Fibroblast of lung (primary cell): ENCODE data around the gene NAP1L4. TPM values are rescaled to one million over a fixed set of nuclear protein-coding genes. Genes with fewer than 3 reads are reported as not detected.

Experiments
- DNase-seq, 2 donors: peaks; one replicate each; pipeline versions ENCODE4 v3.0.0 to v3.0.0-alpha.2; 2010; ENCODE audit warnings: low read depth in 2 of 2
- H2AFZ ChIP-seq: 2 replicates; pipeline ENCODE4 v1.5.1; 2012; ENCODE audit warnings: low read length, control low read depth, inconsistent platforms
- H3K27ac ChIP-seq: 2 replicates; pipeline ENCODE4 v1.5.1; 2011; ENCODE audit warnings: low read length, control low read depth; ENCODE audit not compliant: insufficient read depth
- H3K27me3 ChIP-seq: 2 replicates; pipeline ENCODE4 v1.5.1; 2011; ENCODE audit warnings: mild to moderate bottlenecking, low read length; ENCODE audit not compliant: control insufficient read depth, insufficient read depth
- H3K36me3 ChIP-seq: 2 replicates; pipeline ENCODE4 v1.5.1; 2011; ENCODE audit warnings: low read length; ENCODE audit not compliant: control insufficient read depth, insufficient read depth
- H3K4me1 ChIP-seq: 2 replicates; pipeline ENCODE4 v1.5.1; 2011; ENCODE audit warnings: low read length; ENCODE audit not compliant: control insufficient read depth, insufficient read depth; ENCODE audit errors: extremely low read depth
- H3K4me2 ChIP-seq: 2 replicates; pipeline ENCODE4 v1.5.1; 2011; ENCODE audit warnings: low read length, control low read depth; ENCODE audit not compliant: insufficient read depth; ENCODE audit errors: extremely low read depth
- H3K4me3 ChIP-seq, 4 experiments: fragments of 200-600 bp in 1 of 4; sonication (generic) in 1 of 4; replicated peaks in 1 of 4; 2 replicates each; pipeline ENCODE4 v1.5.1; 2011 to 2016; ENCODE audit warnings: low read length in 4 of 4, low read depth in 3 of 4, mild to moderate bottlenecking in 3 of 4, control low read depth in 2 of 4, inconsistent platforms in 1 of 4, mixed read lengths in 1 of 4; ENCODE audit not compliant: insufficient read depth in 1 of 4; ENCODE audit errors: control extremely low read depth in 1 of 4
- H3K79me2 ChIP-seq: 2 replicates; pipeline ENCODE4 v1.5.1; 2012; ENCODE audit warnings: mild to moderate bottlenecking, low read length, inconsistent platforms; ENCODE audit not compliant: control insufficient read depth, insufficient read depth
- H3K9ac ChIP-seq: 2 replicates; pipeline ENCODE4 v1.5.1; 2011; ENCODE audit warnings: mild to moderate bottlenecking, low read length, control low read depth; ENCODE audit not compliant: insufficient read depth
- H3K9me3 ChIP-seq: 2 replicates; pipeline ENCODE4 v1.5.1; 2012; ENCODE audit warnings: low read depth, low read length; ENCODE audit not compliant: control insufficient read depth, insufficient read depth
- H4K20me1 ChIP-seq: 2 replicates; pipeline ENCODE4 v1.5.1; 2011; ENCODE audit warnings: low read length; ENCODE audit not compliant: control insufficient read depth, insufficient read depth; ENCODE audit errors: extremely low read depth
- CTCF ChIP-seq, 2 donors: IDR thresholded peaks in 1 of 2; conservative IDR thresholded peaks in 1 of 2; 1 replicate in 1 of 2; 2 replicates in 1 of 2; pipeline ENCODE4 v1.5.1; 2011 to 2012; ENCODE audit warnings: low read length in 2 of 2, control low read depth in 1 of 2, inconsistent platforms in 1 of 2, low read depth in 1 of 2, mild to moderate bottlenecking in 1 of 2
- EZH2 ChIP-seq: IDR thresholded peaks from 2 replicates; pipeline ENCODE4 v1.5.1; 2012; ENCODE audit warnings: low read length, control low read depth, mild to moderate bottlenecking; ENCODE audit errors: missing control alignments
- polyA plus RNA-seq, 2 donors: library from polyadenylated mRNA; depleted of rRNA in 1 of 2; stranded (reverse) in 1 of 2; unstranded in 1 of 2; fragments of >200 nt; gene quantifications; 2 replicates each; pipeline ENCODE4 v1.2.1, GENCODE V29; 2011 to 2012; ENCODE audit warnings: missing spikeins in 1 of 2
- total RNA-seq: library from RNA; depleted of rRNA; stranded (reverse); fragments of >200 nt; gene quantifications from 2 replicates; pipeline ENCODE4 v1.2.1, GENCODE V29; 2014

Gene NAP1L4
- total and polyA plus RNA-seq, 2 donors (not counting 1 experiment from before 2014, with no cell fraction given): 79.5 to 113 TPM

- H3K4me3 ChIP-seq: peak within 1 kb of the TSS; percentile 79 to 93 (median 85)
- H3K79me2 ChIP-seq: peaks cover 26% of the 10 kb centered on the region
- peak; percentile 77 to 87 for DNase-seq
- H3K36me3 ChIP-seq: no peaks in the 10 kb centered on the region
- H3K27me3 ChIP-seq: no peaks in the 10 kb centered on the region
- H3K4me2 ChIP-seq: peak within 1 kb of the TSS; percentile 84
- no peaks in the 10 kb centered on the region for H4K20me1 ChIP-seq
- peaks cover 12% of the 10 kb centered on the region for H3K4me1 ChIP-seq
- peak within 1 kb of the TSS; percentile 94 for H3K27ac ChIP-seq
- peak within 1 kb of the TSS; percentile 13 for H2AFZ ChIP-seq
- peak within 1 kb of the TSS; percentile 93 for H3K9ac ChIP-seq
- no peak for TF ChIP-seq EZH2
- no peak for TF ChIP-seq CTCF (conservative IDR thresholded peaks at IDR 0.05 in 1 of 2, IDR thresholded peaks at IDR 0.05 in 1 of 2; ENCODE audit: low read depth in 1 of 2, low read length in 2 of 2)
- H3K9me3 ChIP-seq: no peaks in the 10 kb centered on the region
Observed at GRCh38 chr11:2928605-2929530, 63.3 kb downstream of the NAP1L4 start, which contains the start of gene PHLDA2. TSS of gene PHLDA2 (minus strand) at chr11:2929420. CDS start at chr11:2929364, 56 bp downstream.

GRCh38 chr11:2927851-2928604, 64.1 kb downstream of the NAP1L4 start:
- H3K4me1 ChIP-seq: peaks cover 11% of the 10 kb centered on the region
- no peaks in the 10 kb centered on the region for H4K20me1 ChIP-seq
- TF ChIP-seq EZH2: no peak
- TF ChIP-seq CTCF (conservative IDR thresholded peaks at IDR 0.05 in 1 of 2, IDR thresholded peaks at IDR 0.05 in 1 of 2; ENCODE audit: low read depth in 1 of 2, low read length in 2 of 2): peak in 1 of 2 donors; percentile 13
- peak; percentile 48 to 51 for DNase-seq
- H2AFZ ChIP-seq: no peak overlapping the region
- peak overlapping the region; percentile 79 to 93 (median 85) for H3K4me3 ChIP-seq
- peak overlapping the region; percentile 94 for H3K27ac ChIP-seq
- no peaks in the 10 kb centered on the region for H3K36me3 ChIP-seq
- peak overlapping the region; percentile 84 for H3K4me2 ChIP-seq
- peak overlapping the region; percentile 93 for H3K9ac ChIP-seq
- H3K27me3 ChIP-seq: no peaks in the 10 kb centered on the region
- peaks cover 26% of the 10 kb centered on the region for H3K79me2 ChIP-seq
- no peaks in the 10 kb centered on the region for H3K9me3 ChIP-seq
